ENCODE measurements around the gene ING2.
A peak's percentile ranks its signal among the peaks of the same experiment; 100 is the strongest.

DNA sequence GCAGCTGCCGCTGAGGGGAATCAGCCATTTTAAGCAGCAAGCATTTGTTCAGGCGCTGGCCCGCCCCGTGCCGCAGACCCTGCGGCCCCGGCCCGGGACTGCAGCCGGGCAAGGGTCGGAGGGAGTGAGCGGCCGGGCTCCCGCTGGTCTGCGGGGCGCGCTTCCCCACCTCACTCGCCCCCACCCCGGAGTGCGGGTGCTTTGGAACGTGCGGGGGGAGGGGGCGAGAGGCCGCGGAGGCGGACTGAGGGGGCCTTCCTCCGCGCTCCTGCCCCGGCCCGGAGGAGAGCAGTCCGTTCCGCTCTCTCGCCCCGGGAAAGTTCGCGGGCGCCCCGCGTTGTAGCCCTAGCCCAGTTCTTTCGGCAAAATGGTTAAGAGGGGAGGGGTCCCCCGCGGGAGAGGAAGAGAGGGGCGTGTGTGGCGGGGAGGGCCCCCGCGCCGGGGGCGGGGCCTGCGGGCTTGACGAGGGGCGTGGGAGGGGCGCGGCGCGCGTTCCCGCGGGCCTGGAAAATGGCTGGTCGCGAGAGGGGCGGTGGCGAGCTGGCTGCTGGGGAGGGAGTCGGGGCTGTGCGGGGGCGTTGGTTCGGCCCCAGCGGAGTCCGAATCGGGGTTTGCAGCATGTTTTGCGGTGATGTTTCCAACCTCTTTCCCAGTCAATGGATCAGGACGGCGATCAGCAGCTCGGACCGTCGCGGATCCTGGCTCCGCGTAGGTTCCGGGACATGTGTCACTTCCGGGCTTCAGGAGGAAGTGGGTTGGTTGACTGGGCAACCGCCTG is 942 bp downstream of the ING2 start:
- TF ChIP-seq POLR2AphosphoS5 (IDR thresholded peaks at IDR 0.05; ENCODE audit: low read depth, low read length), result peak; percentile 76
- peak; percentile 84 for TF ChIP-seq POLR2A (IDR thresholded peaks at IDR 0.05; ENCODE audit: low read depth, low read length)
- TF ChIP-seq TAF1 (IDR thresholded peaks at IDR 0.05; ENCODE audit: borderline replicate concordance, low read depth, low read length), result peak; percentile 68; the same call in 1 of the 2 replicates
